ENCODE measurements around the gene XCL1. TPM values are rescaled to one million over a fixed set of nuclear protein-coding genes. Genes with fewer than 3 reads are reported as not detected.

XCL1 gene
- total and polyA plus RNA-seq, 2 experiments from 2014 or later, result 0.24 TPM; not detected in 1

DNA sequence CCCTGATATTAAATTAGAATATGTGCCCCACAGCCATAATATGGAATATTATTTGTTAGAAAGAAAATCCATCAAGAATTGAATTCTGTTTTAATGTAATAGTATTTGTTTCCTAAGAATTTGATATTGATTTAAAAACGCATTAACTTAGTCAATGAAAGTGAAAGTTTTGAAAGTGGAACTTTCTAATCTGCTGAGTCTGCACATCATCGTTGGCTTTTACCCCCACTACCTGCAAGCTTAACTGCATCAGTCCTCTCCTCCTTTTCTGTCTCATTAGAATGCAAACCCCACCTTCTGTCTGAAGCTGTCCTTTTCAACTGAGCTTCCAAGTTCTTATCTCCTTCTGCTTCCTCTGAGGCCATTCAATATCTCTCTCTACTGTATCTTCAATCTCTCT lies 42.5 kb downstream of the XCL1 start (continued):
- TF ChIP-seq, protein P1, sequence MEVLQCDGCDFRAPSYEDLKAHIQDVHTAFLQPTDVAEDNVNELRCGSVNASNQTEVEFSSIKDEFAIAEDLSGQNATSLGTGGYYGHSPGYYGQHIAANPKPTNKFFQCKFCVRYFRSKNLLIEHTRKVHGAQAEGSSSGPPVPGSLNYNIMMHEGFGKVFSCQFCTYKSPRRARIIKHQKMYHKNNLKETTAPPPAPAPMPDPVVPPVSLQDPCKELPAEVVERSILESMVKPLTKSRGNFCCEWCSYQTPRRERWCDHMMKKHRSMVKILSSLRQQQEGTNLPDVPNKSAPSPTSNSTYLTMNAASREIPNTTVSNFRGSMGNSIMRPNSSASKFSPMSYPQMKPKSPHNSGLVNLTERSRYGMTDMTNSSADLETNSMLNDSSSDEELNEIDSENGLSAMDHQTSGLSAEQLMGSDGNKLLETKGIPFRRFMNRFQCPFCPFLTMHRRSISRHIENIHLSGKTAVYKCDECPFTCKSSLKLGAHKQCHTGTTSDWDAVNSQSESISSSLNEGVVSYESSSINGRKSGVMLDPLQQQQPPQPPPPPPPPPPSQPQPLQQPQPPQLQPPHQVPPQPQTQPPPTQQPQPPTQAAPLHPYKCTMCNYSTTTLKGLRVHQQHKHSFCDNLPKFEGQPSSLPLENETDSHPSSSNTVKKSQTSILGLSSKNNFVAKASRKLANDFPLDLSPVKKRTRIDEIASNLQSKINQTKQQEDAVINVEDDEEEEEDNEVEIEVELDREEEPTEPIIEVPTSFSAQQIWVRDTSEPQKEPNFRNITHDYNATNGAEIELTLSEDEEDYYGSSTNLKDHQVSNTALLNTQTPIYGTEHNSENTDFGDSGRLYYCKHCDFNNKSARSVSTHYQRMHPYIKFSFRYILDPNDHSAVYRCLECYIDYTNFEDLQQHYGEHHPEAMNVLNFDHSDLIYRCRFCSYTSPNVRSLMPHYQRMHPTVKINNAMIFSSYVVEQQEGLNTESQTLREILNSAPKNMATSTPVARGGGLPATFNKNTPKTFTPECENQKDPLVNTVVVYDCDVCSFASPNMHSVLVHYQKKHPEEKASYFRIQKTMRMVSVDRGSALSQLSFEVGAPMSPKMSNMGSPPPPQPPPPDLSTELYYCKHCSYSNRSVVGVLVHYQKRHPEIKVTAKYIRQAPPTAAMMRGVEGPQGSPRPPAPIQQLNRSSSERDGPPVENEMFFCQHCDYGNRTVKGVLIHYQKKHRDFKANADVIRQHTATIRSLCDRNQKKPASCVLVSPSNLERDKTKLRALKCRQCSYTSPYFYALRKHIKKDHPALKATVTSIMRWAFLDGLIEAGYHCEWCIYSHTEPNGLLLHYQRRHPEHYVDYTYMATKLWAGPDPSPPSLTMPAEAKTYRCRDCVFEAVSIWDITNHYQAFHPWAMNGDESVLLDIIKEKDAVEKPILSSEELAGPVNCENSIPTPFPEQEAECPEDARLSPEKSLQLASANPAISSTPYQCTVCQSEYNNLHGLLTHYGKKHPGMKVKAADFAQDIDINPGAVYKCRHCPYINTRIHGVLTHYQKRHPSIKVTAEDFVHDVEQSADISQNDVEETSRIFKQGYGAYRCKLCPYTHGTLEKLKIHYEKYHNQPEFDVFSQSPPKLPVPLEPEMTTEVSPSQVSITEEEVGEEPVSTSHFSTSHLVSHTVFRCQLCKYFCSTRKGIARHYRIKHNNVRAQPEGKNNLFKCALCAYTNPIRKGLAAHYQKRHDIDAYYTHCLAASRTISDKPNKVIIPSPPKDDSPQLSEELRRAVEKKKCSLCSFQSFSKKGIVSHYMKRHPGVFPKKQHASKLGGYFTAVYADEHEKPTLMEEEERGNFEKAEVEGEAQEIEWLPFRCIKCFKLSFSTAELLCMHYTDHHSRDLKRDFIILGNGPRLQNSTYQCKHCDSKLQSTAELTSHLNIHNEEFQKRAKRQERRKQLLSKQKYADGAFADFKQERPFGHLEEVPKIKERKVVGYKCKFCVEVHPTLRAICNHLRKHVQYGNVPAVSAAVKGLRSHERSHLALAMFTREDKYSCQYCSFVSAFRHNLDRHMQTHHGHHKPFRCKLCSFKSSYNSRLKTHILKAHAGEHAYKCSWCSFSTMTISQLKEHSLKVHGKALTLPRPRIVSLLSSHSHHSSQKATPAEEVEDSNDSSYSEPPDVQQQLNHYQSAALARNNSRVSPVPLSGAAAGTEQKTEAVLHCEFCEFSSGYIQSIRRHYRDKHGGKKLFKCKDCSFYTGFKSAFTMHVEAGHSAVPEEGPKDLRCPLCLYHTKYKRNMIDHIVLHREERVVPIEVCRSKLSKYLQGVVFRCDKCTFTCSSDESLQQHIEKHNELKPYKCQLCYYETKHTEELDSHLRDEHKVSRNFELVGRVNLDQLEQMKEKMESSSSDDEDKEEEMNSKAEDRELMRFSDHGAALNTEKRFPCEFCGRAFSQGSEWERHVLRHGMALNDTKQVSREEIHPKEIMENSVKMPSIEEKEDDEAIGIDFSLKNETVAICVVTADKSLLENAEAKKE (CRISPR knock-in tag; IDR thresholded peaks at IDR 0.05), result no peak
- no peak for TF ChIP-seq EZH2phosphoT487 (IDR thresholded peaks at IDR 0.05; ENCODE audit: unreplicated experiment)
- TF ChIP-seq, protein P2, sequence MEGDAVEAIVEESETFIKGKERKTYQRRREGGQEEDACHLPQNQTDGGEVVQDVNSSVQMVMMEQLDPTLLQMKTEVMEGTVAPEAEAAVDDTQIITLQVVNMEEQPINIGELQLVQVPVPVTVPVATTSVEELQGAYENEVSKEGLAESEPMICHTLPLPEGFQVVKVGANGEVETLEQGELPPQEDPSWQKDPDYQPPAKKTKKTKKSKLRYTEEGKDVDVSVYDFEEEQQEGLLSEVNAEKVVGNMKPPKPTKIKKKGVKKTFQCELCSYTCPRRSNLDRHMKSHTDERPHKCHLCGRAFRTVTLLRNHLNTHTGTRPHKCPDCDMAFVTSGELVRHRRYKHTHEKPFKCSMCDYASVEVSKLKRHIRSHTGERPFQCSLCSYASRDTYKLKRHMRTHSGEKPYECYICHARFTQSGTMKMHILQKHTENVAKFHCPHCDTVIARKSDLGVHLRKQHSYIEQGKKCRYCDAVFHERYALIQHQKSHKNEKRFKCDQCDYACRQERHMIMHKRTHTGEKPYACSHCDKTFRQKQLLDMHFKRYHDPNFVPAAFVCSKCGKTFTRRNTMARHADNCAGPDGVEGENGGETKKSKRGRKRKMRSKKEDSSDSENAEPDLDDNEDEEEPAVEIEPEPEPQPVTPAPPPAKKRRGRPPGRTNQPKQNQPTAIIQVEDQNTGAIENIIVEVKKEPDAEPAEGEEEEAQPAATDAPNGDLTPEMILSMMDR (conservative IDR thresholded peaks at IDR 0.05; ENCODE audit: low read depth in 2 of 2), result no peak
- TF ChIP-seq JUNB (IDR thresholded peaks at IDR 0.05; ENCODE audit: unreplicated experiment), result no peak
- no peak for TF ChIP-seq CREB1 (CRISPR knock-in tag; IDR thresholded peaks at IDR 0.05; ENCODE audit: low read depth)
- no peak for TF ChIP-seq ZNF331 (CRISPR knock-in tag; IDR thresholded peaks at IDR 0.05; ENCODE audit: low read depth)
- TF ChIP-seq NANOG (IDR thresholded peaks at IDR 0.05; ENCODE audit: borderline replicate concordance), result no peak
- TF ChIP-seq, protein P3, sequence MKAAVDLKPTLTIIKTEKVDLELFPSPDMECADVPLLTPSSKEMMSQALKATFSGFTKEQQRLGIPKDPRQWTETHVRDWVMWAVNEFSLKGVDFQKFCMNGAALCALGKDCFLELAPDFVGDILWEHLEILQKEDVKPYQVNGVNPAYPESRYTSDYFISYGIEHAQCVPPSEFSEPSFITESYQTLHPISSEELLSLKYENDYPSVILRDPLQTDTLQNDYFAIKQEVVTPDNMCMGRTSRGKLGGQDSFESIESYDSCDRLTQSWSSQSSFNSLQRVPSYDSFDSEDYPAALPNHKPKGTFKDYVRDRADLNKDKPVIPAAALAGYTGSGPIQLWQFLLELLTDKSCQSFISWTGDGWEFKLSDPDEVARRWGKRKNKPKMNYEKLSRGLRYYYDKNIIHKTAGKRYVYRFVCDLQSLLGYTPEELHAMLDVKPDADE (IDR thresholded peaks at IDR 0.05), result no peak

All from GM23338 (cell line).